ENCODE results near the gene ERG. TPM values are rescaled to one million over a fixed set of nuclear protein-coding genes. Genes with fewer than 3 reads are reported as not detected.
A peak's percentile ranks its signal among the peaks of the same experiment; 100 is the strongest.

The ERG gene
- total and polyA plus RNA-seq, 4 donors = 4.8 to 19.6 (median 7.6) TPM

- 29% methylated on average over 4 of the region's 6 CpGs for WGBS (ENCODE audit: insufficient coverage)
Observed at GRCh38 chr21:38352536-38353219, 145.6 kb downstream of the ERG start.

GRCh38 chr21:38351961-38352521, 146.2 kb downstream of the ERG start:
- Histone ChIP-seq H3K4me3 (ENCODE audit: low read depth, low read length) (no peak overlapping the region), H3K27me3 (ENCODE audit: control insufficient read depth, insufficient read depth, low read length) (no peaks in the 10 kb centered on the region), H3K36me3 (ENCODE audit: control insufficient read depth, insufficient read depth, low read length) (no peaks in the 10 kb centered on the region), H3K27ac (ENCODE audit: low read depth, low read length) (no peak overlapping the region), H3K9me3 (ENCODE audit: control insufficient read depth, insufficient read depth, low read length) (no peaks in the 10 kb centered on the region), H3K4me1 (ENCODE audit: control insufficient read depth, insufficient read depth, low read length) (peaks cover 5% of the 10 kb centered on the region)
- 75% methylated on average over 2 of the region's 10 CpGs for WGBS (ENCODE audit: insufficient coverage)
- no peak for DNase-seq (ENCODE audit: low read depth in 4 of 6, low spot score in 6 of 6)

More at GRCh38 chr21:38352536-38353219, 145.6 kb downstream of the ERG start:
- no peak overlapping the region for H3K27ac ChIP-seq (ENCODE audit: low read depth, low read length)
- peaks cover 5% of the 10 kb centered on the region for H3K4me1 ChIP-seq (ENCODE audit: control insufficient read depth, insufficient read depth, low read length)
- H3K4me3 ChIP-seq (ENCODE audit: low read depth, low read length) = no peak overlapping the region
- H3K36me3 ChIP-seq (ENCODE audit: control insufficient read depth, insufficient read depth, low read length) = no peaks in the 10 kb centered on the region
- peak in 3 of 6 donors; percentile 20 to 81 (median 57) for DNase-seq (ENCODE audit: low read depth in 4 of 6, low spot score in 6 of 6)
- no peaks in the 10 kb centered on the region for H3K27me3 ChIP-seq (ENCODE audit: control insufficient read depth, insufficient read depth, low read length)
- no peaks in the 10 kb centered on the region for H3K9me3 ChIP-seq (ENCODE audit: control insufficient read depth, insufficient read depth, low read length)

GRCh38 chr21:38351176-38351959, 146.9 kb downstream of the ERG start:
- Histone ChIP-seq H3K36me3 (ENCODE audit: control insufficient read depth, insufficient read depth, low read length) (no peaks in the 10 kb centered on the region), H3K4me1 (ENCODE audit: control insufficient read depth, insufficient read depth, low read length) (peaks cover 5% of the 10 kb centered on the region), H3K4me3 (ENCODE audit: low read depth, low read length) (no peak overlapping the region), H3K27me3 (ENCODE audit: control insufficient read depth, insufficient read depth, low read length) (no peaks in the 10 kb centered on the region), H3K9me3 (ENCODE audit: control insufficient read depth, insufficient read depth, low read length) (no peaks in the 10 kb centered on the region), H3K27ac (ENCODE audit: low read depth, low read length) (no peak overlapping the region)
- no peak for DNase-seq (ENCODE audit: low read depth in 4 of 6, low spot score in 6 of 6)
- 79% methylated on average over 13 of the region's 16 CpGs for WGBS (ENCODE audit: insufficient coverage)

GRCh38 chr21:38350684-38351083, 147.6 kb downstream of the ERG start:
- Histone ChIP-seq H3K4me1 (ENCODE audit: control insufficient read depth, insufficient read depth, low read length) (peaks cover 2% of the 10 kb centered on the region), H3K27ac (ENCODE audit: low read depth, low read length) (no peak overlapping the region), H3K9me3 (ENCODE audit: control insufficient read depth, insufficient read depth, low read length) (no peaks in the 10 kb centered on the region), H3K4me3 (ENCODE audit: low read depth, low read length) (no peak overlapping the region), H3K27me3 (ENCODE audit: control insufficient read depth, insufficient read depth, low read length) (no peaks in the 10 kb centered on the region), H3K36me3 (ENCODE audit: control insufficient read depth, insufficient read depth, low read length) (no peaks in the 10 kb centered on the region)
- 96% methylated on average over 2 of the region's 3 CpGs for WGBS (ENCODE audit: insufficient coverage)
- DNase-seq (ENCODE audit: low read depth in 4 of 6, low spot score in 6 of 6) = no peak

GRCh38 chr21:38349977-38350376, 148.3 kb downstream of the ERG start:
- no peak overlapping the region for H3K27ac ChIP-seq (ENCODE audit: low read depth, low read length)
- H3K27me3 ChIP-seq (ENCODE audit: control insufficient read depth, insufficient read depth, low read length) = no peaks in the 10 kb centered on the region
- no peaks in the 10 kb centered on the region for H3K36me3 ChIP-seq (ENCODE audit: control insufficient read depth, insufficient read depth, low read length)
- H3K4me1 ChIP-seq (ENCODE audit: control insufficient read depth, insufficient read depth, low read length) = peaks cover 2% of the 10 kb centered on the region
- no peak overlapping the region for H3K4me3 ChIP-seq (ENCODE audit: low read depth, low read length)
- 91% methylated on average over 2 of the region's 2 CpGs for WGBS (ENCODE audit: insufficient coverage)
- no peaks in the 10 kb centered on the region for H3K9me3 ChIP-seq (ENCODE audit: control insufficient read depth, insufficient read depth, low read length)
- no peak for DNase-seq (ENCODE audit: low read depth in 4 of 6, low spot score in 6 of 6)

GRCh38 chr21:38349111-38349746, 149.0 kb downstream of the ERG start:
- Histone ChIP-seq H3K36me3 (ENCODE audit: control insufficient read depth, insufficient read depth, low read length) (no peaks in the 10 kb centered on the region), H3K9me3 (ENCODE audit: control insufficient read depth, insufficient read depth, low read length) (no peaks in the 10 kb centered on the region), H3K27me3 (ENCODE audit: control insufficient read depth, insufficient read depth, low read length) (no peaks in the 10 kb centered on the region), H3K4me3 (ENCODE audit: low read depth, low read length) (no peak overlapping the region), H3K27ac (ENCODE audit: low read depth, low read length) (no peak overlapping the region), H3K4me1 (ENCODE audit: control insufficient read depth, insufficient read depth, low read length) (peaks cover 2% of the 10 kb centered on the region)
- WGBS (ENCODE audit: insufficient coverage) = 90% methylated on average over 5 of the region's 10 CpGs
- no peak for DNase-seq (ENCODE audit: low read depth in 4 of 6, low spot score in 6 of 6)

GRCh38 chr21:38346286-38346685, 152.0 kb downstream of the ERG start:
- Histone ChIP-seq H3K27me3 (ENCODE audit: control insufficient read depth, insufficient read depth, low read length) (no peaks in the 10 kb centered on the region), H3K36me3 (ENCODE audit: control insufficient read depth, insufficient read depth, low read length) (no peaks in the 10 kb centered on the region), H3K9me3 (ENCODE audit: control insufficient read depth, insufficient read depth, low read length) (no peaks in the 10 kb centered on the region), H3K4me1 (ENCODE audit: control insufficient read depth, insufficient read depth, low read length) (no peaks in the 10 kb centered on the region), H3K27ac (ENCODE audit: low read depth, low read length) (no peak overlapping the region), H3K4me3 (ENCODE audit: low read depth, low read length) (no peak overlapping the region)
- 82% methylated on average over 5 of the region's 5 CpGs for WGBS (ENCODE audit: insufficient coverage)
- no peak for DNase-seq (ENCODE audit: low read depth in 4 of 6, low spot score in 6 of 6)

GRCh38 chr21:38343691-38344090, 154.6 kb downstream of the ERG start:
- DNase-seq (ENCODE audit: low read depth in 4 of 6, low spot score in 6 of 6) = no peak
- no peaks in the 10 kb centered on the region for H3K9me3 ChIP-seq (ENCODE audit: control insufficient read depth, insufficient read depth, low read length)
- no peak overlapping the region for H3K27ac ChIP-seq (ENCODE audit: low read depth, low read length)
- no peak overlapping the region for H3K4me3 ChIP-seq (ENCODE audit: low read depth, low read length)
- H3K4me1 ChIP-seq (ENCODE audit: control insufficient read depth, insufficient read depth, low read length) = no peaks in the 10 kb centered on the region
- no peaks in the 10 kb centered on the region for H3K27me3 ChIP-seq (ENCODE audit: control insufficient read depth, insufficient read depth, low read length)
- 79% methylated on average over 6 of the region's 6 CpGs for WGBS (ENCODE audit: insufficient coverage)
- H3K36me3 ChIP-seq (ENCODE audit: control insufficient read depth, insufficient read depth, low read length) = no peaks in the 10 kb centered on the region

GRCh38 chr21:38342739-38343138, 155.5 kb downstream of the ERG start:
- no peaks in the 10 kb centered on the region for H3K9me3 ChIP-seq (ENCODE audit: control insufficient read depth, insufficient read depth, low read length)
- no peaks in the 10 kb centered on the region for H3K4me1 ChIP-seq (ENCODE audit: control insufficient read depth, insufficient read depth, low read length)
- H3K36me3 ChIP-seq (ENCODE audit: control insufficient read depth, insufficient read depth, low read length) = no peaks in the 10 kb centered on the region
- H3K27ac ChIP-seq (ENCODE audit: low read depth, low read length) = no peak overlapping the region
- no peaks in the 10 kb centered on the region for H3K27me3 ChIP-seq (ENCODE audit: control insufficient read depth, insufficient read depth, low read length)
- H3K4me3 ChIP-seq (ENCODE audit: low read depth, low read length) = no peak overlapping the region
- WGBS (ENCODE audit: insufficient coverage) = no CpG with 5 or more reads among the region's 1 CpG
- DNase-seq (ENCODE audit: low read depth in 4 of 6, low spot score in 6 of 6) = no peak

Measured in spinal cord (tissue), 10 donors.